ENCODE measurements around the gene MAML3. TPM values are rescaled to one million over a fixed set of nuclear protein-coding genes. Genes with fewer than 3 reads are reported as not detected.

MAML3 gene
- total and polyA plus RNA-seq, 2 of the 13 experiments (the other 11 are each of a cell fraction or from before 2014, with no cell fraction given) = 0.05 to 0.13 TPM

DNA sequence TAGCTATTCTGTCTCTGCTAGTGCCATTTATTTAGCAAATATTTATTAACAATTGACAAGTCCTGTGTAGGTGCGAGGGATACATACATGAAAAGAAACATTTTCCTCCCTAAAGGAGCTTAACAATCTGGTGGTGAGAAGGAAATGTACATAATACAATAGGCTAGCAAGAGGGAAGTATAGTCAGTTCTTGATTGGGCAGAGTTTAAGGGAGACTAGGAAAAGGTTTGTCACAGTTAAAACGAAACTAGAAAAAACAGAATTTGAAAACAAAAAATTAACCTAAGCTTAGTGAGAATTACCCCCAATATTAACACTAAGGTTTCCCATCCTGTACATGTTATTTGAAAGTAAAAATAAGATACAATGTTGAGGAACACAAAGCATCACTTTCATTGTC lies 8.6 kb upstream of the MAML3 start:
- Histone ChIP-seq H3K4me2 (ENCODE audit: low read depth, low read length) (no peak overlapping the region), H3K9me3 (ENCODE audit: low read length) (no peaks in the 10 kb centered on the region), H3K9ac (ENCODE audit: insufficient read depth, low read depth, low read length) (no peak overlapping the region), H3K27me3 (ENCODE audit: control insufficient read depth in 1 of 2, insufficient read depth in 2 of 2, low read length in 2 of 2) (no peaks in the 10 kb centered on the region), H3K4me3 (replicated peaks in 1 of 3; ENCODE audit: insufficient read depth in 1 of 3, low read depth in 2 of 3, low read length in 3 of 3) (no peak overlapping the region), H3K36me3 (replicated peaks in 1 of 2; ENCODE audit: control insufficient read depth in 1 of 2, insufficient read depth in 2 of 2, low read length in 2 of 2) (no peaks in the 10 kb centered on the region), H4K20me1 (ENCODE audit: insufficient read depth, low read length) (no peaks in the 10 kb centered on the region), H3K79me2 (ENCODE audit: insufficient read depth, low read length) (no peaks in the 10 kb centered on the region), H3K27ac (ENCODE audit: extremely low read length, insufficient read depth, low read length) (no peak overlapping the region), H2AFZ (ENCODE audit: low read length) (no peak overlapping the region), H3K4me1 (ENCODE audit: insufficient read depth, low read length) (no peaks in the 10 kb centered on the region)
- 2% methylated on average over 2 of the region's 2 CpGs for WGBS (ENCODE audit: low lambda C conversion rate)
- no TSS peak for BruUV-seq (replicated peaks)
- intact Hi-C loops (cut with micrococcal nuclease; ENCODE audit: unreplicated experiment) = no loop called here
- in situ Hi-C loops (cut with HindIII; ENCODE audit: extremely low pct_ligation_motif_present, low pct_unique_long_range_greater_than_20kb) = no loop called here
- DNase-seq (ENCODE audit: low spot score) (no peak), ATAC-seq (no peak), FAIRE-seq (no peak)
- CTCF ChIA-PET (ENCODE audit: low intra/inter-chr PET ratio, low total read pairs) = no interaction called here
- POLR2A ChIA-PET = no interaction called here
- TF ChIP-seq BRCA1 (CRISPR knock-in tag; IDR thresholded peaks at IDR 0.05) = no peak
- TF ChIP-seq, protein P1, sequence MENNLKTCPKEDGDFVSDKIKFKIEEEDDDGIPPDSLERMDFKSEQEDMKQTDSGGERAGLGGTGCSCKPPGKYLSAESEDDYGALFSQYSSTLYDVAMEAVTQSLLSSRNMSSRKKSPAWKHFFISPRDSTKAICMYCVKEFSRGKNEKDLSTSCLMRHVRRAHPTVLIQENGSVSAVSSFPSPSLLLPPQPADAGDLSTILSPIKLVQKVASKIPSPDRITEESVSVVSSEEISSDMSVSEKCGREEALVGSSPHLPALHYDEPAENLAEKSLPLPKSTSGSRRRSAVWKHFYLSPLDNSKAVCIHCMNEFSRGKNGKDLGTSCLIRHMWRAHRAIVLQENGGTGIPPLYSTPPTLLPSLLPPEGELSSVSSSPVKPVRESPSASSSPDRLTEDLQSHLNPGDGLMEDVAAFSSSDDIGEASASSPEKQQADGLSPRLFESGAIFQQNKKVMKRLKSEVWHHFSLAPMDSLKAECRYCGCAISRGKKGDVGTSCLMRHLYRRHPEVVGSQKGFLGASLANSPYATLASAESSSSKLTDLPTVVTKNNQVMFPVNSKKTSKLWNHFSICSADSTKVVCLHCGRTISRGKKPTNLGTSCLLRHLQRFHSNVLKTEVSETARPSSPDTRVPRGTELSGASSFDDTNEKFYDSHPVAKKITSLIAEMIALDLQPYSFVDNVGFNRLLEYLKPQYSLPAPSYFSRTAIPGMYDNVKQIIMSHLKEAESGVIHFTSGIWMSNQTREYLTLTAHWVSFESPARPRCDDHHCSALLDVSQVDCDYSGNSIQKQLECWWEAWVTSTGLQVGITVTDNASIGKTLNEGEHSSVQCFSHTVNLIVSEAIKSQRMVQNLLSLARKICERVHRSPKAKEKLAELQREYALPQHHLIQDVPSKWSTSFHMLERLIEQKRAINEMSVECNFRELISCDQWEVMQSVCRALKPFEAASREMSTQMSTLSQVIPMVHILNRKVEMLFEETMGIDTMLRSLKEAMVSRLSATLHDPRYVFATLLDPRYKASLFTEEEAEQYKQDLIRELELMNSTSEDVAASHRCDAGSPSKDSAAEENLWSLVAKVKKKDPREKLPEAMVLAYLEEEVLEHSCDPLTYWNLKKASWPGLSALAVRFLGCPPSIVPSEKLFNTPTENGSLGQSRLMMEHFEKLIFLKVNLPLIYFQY (CRISPR knock-in tag; IDR thresholded peaks at IDR 0.05; ENCODE audit: borderline replicate concordance) = no peak
- TF ChIP-seq, protein P2, sequence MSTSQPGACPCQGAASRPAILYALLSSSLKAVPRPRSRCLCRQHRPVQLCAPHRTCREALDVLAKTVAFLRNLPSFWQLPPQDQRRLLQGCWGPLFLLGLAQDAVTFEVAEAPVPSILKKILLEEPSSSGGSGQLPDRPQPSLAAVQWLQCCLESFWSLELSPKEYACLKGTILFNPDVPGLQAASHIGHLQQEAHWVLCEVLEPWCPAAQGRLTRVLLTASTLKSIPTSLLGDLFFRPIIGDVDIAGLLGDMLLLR (CRISPR knock-in tag; IDR thresholded peaks at IDR 0.05) = no peak
- no peak for TF ChIP-seq ZBTB25 (CRISPR knock-in tag; IDR thresholded peaks at IDR 0.05)
- TF ChIP-seq SOX13 (IDR thresholded peaks at IDR 0.05) = no peak
- no peak for TF ChIP-seq SOX13 (CRISPR knock-in tag; conservative IDR thresholded peaks at IDR 0.05 in 1 of 2, IDR thresholded peaks at IDR 0.05 in 1 of 2)
- TF ChIP-seq MTA3 (CRISPR knock-in tag; IDR thresholded peaks at IDR 0.05) = no peak
- TF ChIP-seq GMEB1 (CRISPR knock-in tag; IDR thresholded peaks at IDR 0.05; ENCODE audit: borderline replicate concordance) = no peak
- TF ChIP-seq DNMT3B (CRISPR knock-in tag; conservative IDR thresholded peaks at IDR 0.05) = no peak
- TF ChIP-seq PAF1 (CRISPR knock-in tag; IDR thresholded peaks at IDR 0.05) = no peak
- TF ChIP-seq ZNF251 (CRISPR knock-in tag; IDR thresholded peaks at IDR 0.05) = no peak

Data from HepG2 (cell line).